HCT116 (cell line): Measurements from ENCODE around the gene ZC3HAV1. TPM values are rescaled to one million over a fixed set of nuclear protein-coding genes. Genes with fewer than 3 reads are reported as not detected.

Experiments used
- ATAC-seq: fragments of 200-7000 bp; cut with Tn5 transposase; 2 replicates; pipeline ENCODE4 v1.9.1; 2020; ENCODE audit warnings: mild to moderate bottlenecking, moderate library complexity
- BruUV-seq: library from RNA; stranded (reverse); fragments of 400-500 nt; replicated peaks from 2 replicates; lab custom pipeline; 2021; lab: Mats Ljungman, UMichigan
- CTCF ChIA-PET: fragments of 300-600 bp; sonication (Branson Sonifier 250); formaldehyde crosslinking; loops from one replicate; lab custom pipeline; 2021; ENCODE audit warnings: antibody characterized with exemption; lab: Charles Lee
- POLR2A ChIA-PET: fragments of 300-600, 350-600 bp; sonication (Branson Sonifier 250); formaldehyde crosslinking; loops from one replicate; lab custom pipeline; 2021; ENCODE audit warnings: antibody characterized with exemption; lab: Charles Lee
- RAD21 ChIA-PET, 2 experiments: fragments of 300-600 bp; sonication (Branson Sonifier 250); formaldehyde crosslinking; loops; one replicate each; lab custom pipeline; 2023; ENCODE audit warnings: low total read pairs in 2 of 2; ENCODE audit not compliant: uncharacterized antibody in 2 of 2, unreplicated experiment in 2 of 2, low non-redundant PET in 1 of 2; lab: Charles Lee
- DNase-seq: peaks from one replicate; pipeline ENCODE4 v3.0.0-alpha.2; 2010; ENCODE audit warnings: low read depth, low spot score
- H2AFZ ChIP-seq: fragments of 200-600 bp; shearing (Covaris generic), sonication (generic); 2 replicates; pipeline ENCODE4 v1.6.1; 2017; ENCODE audit warnings: low read depth, mixed run types, mixed read lengths, antibody characterized with exemption, low read length; ENCODE audit not compliant: poor library complexity, severe bottlenecking
- H3K27ac ChIP-seq: 2 replicates; pipeline ENCODE4 v1.5.1; 2012; ENCODE audit warnings: low read depth, low read length
- H3K27me3 ChIP-seq: fragments of 200-600 bp; sonication (generic); 2 replicates; pipeline ENCODE4 v1.6.1; 2016; ENCODE audit warnings: mixed run types, low read length, mixed read lengths; ENCODE audit not compliant: insufficient read depth
- H3K36me3 ChIP-seq, 2 experiments: fragments of 200-500 bp in 1 of 2; fragments of 200-600 bp in 1 of 2; sonication (Bioruptor generic) in 1 of 2; sonication (generic) in 1 of 2; 2 replicates each; pipeline versions ENCODE4 v1.5.1 to v1.6.1; 2014 to 2016; ENCODE audit warnings: low read length in 2 of 2, inconsistent platforms in 1 of 2, mixed read lengths in 1 of 2, mixed run types in 1 of 2; ENCODE audit not compliant: insufficient read depth in 2 of 2, control insufficient read depth in 1 of 2
- H3K4me1 ChIP-seq, 2 experiments: fragments of 200-600 bp in 1 of 2; sonication (generic) in 1 of 2; 2 replicates each; pipeline versions ENCODE4 v1.5.1 to v1.6.1; 2012 to 2017; ENCODE audit warnings: low read length in 2 of 2, inconsistent platforms in 1 of 2, mild to moderate bottlenecking in 1 of 2, mixed read lengths in 1 of 2, mixed run types in 1 of 2, moderate library complexity in 1 of 2; ENCODE audit not compliant: insufficient read depth in 2 of 2, control insufficient read depth in 1 of 2
- H3K4me2 ChIP-seq: fragments of 200-600 bp; sonication (generic); 2 replicates; pipeline ENCODE4 v1.6.1; 2017; ENCODE audit warnings: mixed run types, low read length, mixed read lengths
- H3K4me3 ChIP-seq, 2 experiments: fragments of 200-600 bp in 1 of 2; sonication (generic) in 1 of 2; replicated peaks in 1 of 2; 2 replicates each; pipeline ENCODE4 v1.5.1; 2011 to 2016; ENCODE audit warnings: low read length in 2 of 2, control low read depth in 1 of 2, low read depth in 1 of 2, mild to moderate bottlenecking in 1 of 2, mixed read lengths in 1 of 2, mixed run types in 1 of 2
- H3K79me2 ChIP-seq: fragments of 200-600 bp; sonication (generic); 2 replicates; pipeline ENCODE4 v1.6.1; 2017; ENCODE audit warnings: mild to moderate bottlenecking, mixed run types, low read length, moderate library complexity, mixed read lengths; ENCODE audit not compliant: insufficient read depth
- H3K9ac ChIP-seq: fragments of 200-600 bp; sonication (generic); 2 replicates; pipeline ENCODE4 v1.6.1; 2016; ENCODE audit warnings: low read length, mixed read lengths
- H3K9me2 ChIP-seq: fragments of 200-600 bp; sonication (generic), shearing (Covaris generic); 2 replicates; pipeline ENCODE4 v1.6.1; 2017; ENCODE audit warnings: mixed run types, mild to moderate bottlenecking, moderate library complexity; ENCODE audit not compliant: insufficient read depth
- H3K9me3 ChIP-seq, 2 experiments: fragments of 200-500 bp in 1 of 2; fragments of 200-600 bp in 1 of 2; sonication (Bioruptor generic) in 1 of 2; sonication (generic) in 1 of 2; 2 replicates each; pipeline ENCODE4 v1.6.1; 2014 to 2017; ENCODE audit warnings: low read length in 2 of 2, mixed read lengths in 2 of 2, inconsistent platforms in 1 of 2, low read depth in 1 of 2, mild to moderate bottlenecking in 1 of 2, mixed run types in 1 of 2, moderate library complexity in 1 of 2; ENCODE audit not compliant: control insufficient read depth in 1 of 2, insufficient read depth in 1 of 2
- H4K20me1 ChIP-seq: fragments of 200-600 bp; sonication (generic), shearing (Covaris generic); 2 replicates; pipeline ENCODE4 v1.6.1; 2017; ENCODE audit warnings: mixed run types, mild to moderate bottlenecking, moderate library complexity; ENCODE audit not compliant: insufficient read depth
- CBX3 ChIP-seq: IDR thresholded peaks from 2 replicates; pipeline ENCODE4 v1.6.1; 2012; ENCODE audit warnings: low read depth
- CEBPB ChIP-seq: IDR thresholded peaks from 2 replicates; pipeline ENCODE4 v1.6.1; 2012; ENCODE audit warnings: low read depth
- EGR1 ChIP-seq: IDR thresholded peaks from 2 replicates; pipeline ENCODE4 v1.6.1; 2012; ENCODE audit warnings: low read depth
- ELF1 ChIP-seq: IDR thresholded peaks from 2 replicates; pipeline ENCODE4 v1.6.1; 2012; ENCODE audit warnings: low read depth, borderline replicate concordance
- EZH2 ChIP-seq: fragments of 200-600 bp; sonication (generic); IDR thresholded peaks from 2 replicates; pipeline ENCODE4 v1.6.1; 2017; ENCODE audit warnings: antibody characterized with exemption, mixed run types
- EZH2phosphoT487 ChIP-seq: fragments of 200-600 bp; IDR thresholded peaks from 2 replicates; pipeline ENCODE4 v1.6.1; 2018; ENCODE audit warnings: antibody characterized with exemption, borderline replicate concordance
- FOSL1 ChIP-seq: IDR thresholded peaks from 2 replicates; pipeline ENCODE4 v1.6.1; 2012; ENCODE audit warnings: low read depth
- JUND ChIP-seq: IDR thresholded peaks from 2 replicates; pipeline ENCODE4 v1.6.1; 2012
- POLR2A ChIP-seq: IDR thresholded peaks from 2 replicates; pipeline ENCODE4 v1.7.0; 2011; ENCODE audit warnings: borderline replicate concordance; ENCODE audit not compliant: insufficient read depth, insufficient read length; ENCODE audit errors: extremely low read depth
- POLR2AphosphoS5 ChIP-seq: IDR thresholded peaks from 2 replicates; pipeline ENCODE4 v1.6.1; 2011; ENCODE audit warnings: mild to moderate bottlenecking, low read depth, low read length, moderate library complexity
- RAD21 ChIP-seq: IDR thresholded peaks from 2 replicates; pipeline ENCODE4 v1.6.1; 2012; ENCODE audit warnings: low read depth, mild to moderate bottlenecking
- SRF ChIP-seq: IDR thresholded peaks from 2 replicates; pipeline ENCODE4 v1.6.1; 2012; ENCODE audit warnings: low read depth
- TCF7L2 ChIP-seq: IDR thresholded peaks from 2 replicates; pipeline ENCODE4 v1.7.0; 2011; ENCODE audit warnings: borderline replicate concordance, inconsistent platforms; ENCODE audit not compliant: insufficient read depth, insufficient read length; ENCODE audit errors: extremely low read depth
- intact Hi-C: fragments of 100-400 bp; cut with micrococcal nuclease; formaldehyde crosslinking; loops from 2 replicates; pipeline ENCODE4 v1.10.0; 2022
- total RNA-seq: library from RNA; stranded (reverse); gene quantifications from one replicate; pipeline ENCODE4 v1.2.1, GENCODE V29; 2021; ENCODE audit not compliant: unreplicated experiment
- TF ChIP-seq, protein P1 (sequence below): IDR thresholded peaks from 2 replicates; pipeline ENCODE4 v1.6.1; 2012
- TF ChIP-seq, protein P2 (sequence below): IDR thresholded peaks from 2 replicates; pipeline ENCODE4 v1.6.1; 2011; ENCODE audit warnings: mild to moderate bottlenecking, low read length, moderate library complexity; ENCODE audit not compliant: insufficient replicate concordance; ENCODE audit errors: extremely low read depth
- TF ChIP-seq, protein P3 (sequence below), 3 experiments: fragments of 200-600 bp in 1 of 3; sonication (generic) in 1 of 3; IDR thresholded peaks in 2 of 3; conservative IDR thresholded peaks in 1 of 3; 2 replicates each; pipeline ENCODE4 v1.5.1; 2012 to 2017; ENCODE audit warnings: low read depth in 2 of 3, low read length in 2 of 3, antibody characterized with exemption in 1 of 3, borderline replicate concordance in 1 of 3, control low read depth in 1 of 3, mild to moderate bottlenecking in 1 of 3, mixed read lengths in 1 of 3, mixed run types in 1 of 3, moderate library complexity in 1 of 3; ENCODE audit not compliant: insufficient read depth in 1 of 3
- TF ChIP-seq, protein P4 (sequence below): IDR thresholded peaks from 2 replicates; pipeline ENCODE4 v1.6.1; 2012

ZC3HAV1 gene
- total RNA-seq, 1 experiment from 2014 or later = 23.7 TPM

DNA sequence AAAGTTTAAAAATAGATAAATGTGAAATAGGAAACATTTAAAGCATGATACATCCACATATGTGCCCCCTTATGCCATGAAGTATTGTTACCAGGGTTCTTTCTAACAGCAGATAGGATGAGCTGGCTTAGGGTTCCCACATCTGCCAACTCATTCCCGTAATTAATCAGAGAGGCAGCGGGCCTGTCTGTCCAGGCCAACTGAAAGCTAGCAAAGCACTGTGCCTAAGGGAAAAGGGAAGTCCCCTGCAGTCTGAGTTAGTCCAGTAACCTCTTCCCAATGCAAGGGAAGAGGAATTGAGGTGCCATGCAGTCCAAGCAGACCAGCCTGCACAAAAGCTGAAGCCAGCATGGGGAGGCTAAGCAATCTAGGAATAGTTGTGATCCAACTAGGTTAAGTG lies 55.4 kb downstream of the ZC3HAV1 start:
- H3K9me2 ChIP-seq = no peaks in the 10 kb centered on the region
- H2AFZ ChIP-seq = no peak overlapping the region
- no peaks in the 10 kb centered on the region for H3K79me2 ChIP-seq
- DNase-seq (no peak), ATAC-seq (no peak)
- H3K27me3 ChIP-seq = no peaks in the 10 kb centered on the region
- H3K9me3 ChIP-seq = no peaks in the 10 kb centered on the region
- H4K20me1 ChIP-seq = no peaks in the 10 kb centered on the region
- intact Hi-C loops = no loop called here
- H3K36me3 ChIP-seq = peaks cover 3 to 25% of the 10 kb centered on the region in 2 experiments
- CTCF ChIA-PET = no interaction called here
- no peak overlapping the region for H3K9ac ChIP-seq
- RAD21 ChIA-PET = no interaction called here
- no TSS peak for BruUV-seq
- no peaks in the 10 kb centered on the region for H3K4me1 ChIP-seq
- POLR2A ChIA-PET = no interaction called here
- TF ChIP-seq, protein P1, sequence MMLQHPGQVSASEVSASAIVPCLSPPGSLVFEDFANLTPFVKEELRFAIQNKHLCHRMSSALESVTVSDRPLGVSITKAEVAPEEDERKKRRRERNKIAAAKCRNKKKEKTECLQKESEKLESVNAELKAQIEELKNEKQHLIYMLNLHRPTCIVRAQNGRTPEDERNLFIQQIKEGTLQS = no peak
- TF ChIP-seq ELF1 (no peak), EGR1 (no peak), RAD21 (no peak), POLR2AphosphoS5 (no peak), JUND (no peak), EZH2phosphoT487 (no peak), CEBPB (no peak), CBX3 (no peak), SRF (no peak), TCF7L2 (no peak), FOSL1 (no peak), EZH2 (no peak), POLR2A (no peak)
- TF ChIP-seq, protein P2, sequence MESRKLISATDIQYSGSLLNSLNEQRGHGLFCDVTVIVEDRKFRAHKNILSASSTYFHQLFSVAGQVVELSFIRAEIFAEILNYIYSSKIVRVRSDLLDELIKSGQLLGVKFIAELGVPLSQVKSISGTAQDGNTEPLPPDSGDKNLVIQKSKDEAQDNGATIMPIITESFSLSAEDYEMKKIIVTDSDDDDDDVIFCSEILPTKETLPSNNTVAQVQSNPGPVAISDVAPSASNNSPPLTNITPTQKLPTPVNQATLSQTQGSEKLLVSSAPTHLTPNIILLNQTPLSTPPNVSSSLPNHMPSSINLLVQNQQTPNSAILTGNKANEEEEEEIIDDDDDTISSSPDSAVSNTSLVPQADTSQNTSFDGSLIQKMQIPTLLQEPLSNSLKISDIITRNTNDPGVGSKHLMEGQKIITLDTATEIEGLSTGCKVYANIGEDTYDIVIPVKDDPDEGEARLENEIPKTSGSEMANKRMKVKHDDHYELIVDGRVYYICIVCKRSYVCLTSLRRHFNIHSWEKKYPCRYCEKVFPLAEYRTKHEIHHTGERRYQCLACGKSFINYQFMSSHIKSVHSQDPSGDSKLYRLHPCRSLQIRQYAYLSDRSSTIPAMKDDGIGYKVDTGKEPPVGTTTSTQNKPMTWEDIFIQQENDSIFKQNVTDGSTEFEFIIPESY = no peak
- TF ChIP-seq, protein P3, sequence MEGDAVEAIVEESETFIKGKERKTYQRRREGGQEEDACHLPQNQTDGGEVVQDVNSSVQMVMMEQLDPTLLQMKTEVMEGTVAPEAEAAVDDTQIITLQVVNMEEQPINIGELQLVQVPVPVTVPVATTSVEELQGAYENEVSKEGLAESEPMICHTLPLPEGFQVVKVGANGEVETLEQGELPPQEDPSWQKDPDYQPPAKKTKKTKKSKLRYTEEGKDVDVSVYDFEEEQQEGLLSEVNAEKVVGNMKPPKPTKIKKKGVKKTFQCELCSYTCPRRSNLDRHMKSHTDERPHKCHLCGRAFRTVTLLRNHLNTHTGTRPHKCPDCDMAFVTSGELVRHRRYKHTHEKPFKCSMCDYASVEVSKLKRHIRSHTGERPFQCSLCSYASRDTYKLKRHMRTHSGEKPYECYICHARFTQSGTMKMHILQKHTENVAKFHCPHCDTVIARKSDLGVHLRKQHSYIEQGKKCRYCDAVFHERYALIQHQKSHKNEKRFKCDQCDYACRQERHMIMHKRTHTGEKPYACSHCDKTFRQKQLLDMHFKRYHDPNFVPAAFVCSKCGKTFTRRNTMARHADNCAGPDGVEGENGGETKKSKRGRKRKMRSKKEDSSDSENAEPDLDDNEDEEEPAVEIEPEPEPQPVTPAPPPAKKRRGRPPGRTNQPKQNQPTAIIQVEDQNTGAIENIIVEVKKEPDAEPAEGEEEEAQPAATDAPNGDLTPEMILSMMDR (IDR thresholded peaks at IDR 0.05 in 2 of 3, conservative IDR thresholded peaks at IDR 0.05 in 1 of 3; ENCODE audit: borderline replicate concordance in 1 of 3, insufficient read depth in 1 of 3, low read depth in 2 of 3, low read length in 2 of 3) = no peak
- TF ChIP-seq, protein P4, sequence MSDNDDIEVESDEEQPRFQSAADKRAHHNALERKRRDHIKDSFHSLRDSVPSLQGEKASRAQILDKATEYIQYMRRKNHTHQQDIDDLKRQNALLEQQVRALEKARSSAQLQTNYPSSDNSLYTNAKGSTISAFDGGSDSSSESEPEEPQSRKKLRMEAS = no peak
- no peak overlapping the region for H3K4me2 ChIP-seq
- no peak overlapping the region for H3K4me3 ChIP-seq
- H3K27ac ChIP-seq = no peak overlapping the region
